Liver (tissue), 9 donors: Measurements from ENCODE around the gene RAB4B. TPM values are rescaled to one million over a fixed set of nuclear protein-coding genes. Genes with fewer than 3 reads are reported as not detected.

Experiments
- DNase-seq: peaks from one replicate; pipeline ENCODE4 v3.0.0-alpha.2; 2017; ENCODE audit warnings: low spot score
- H3K27ac ChIP-seq, 2 donors: one replicate each; pipeline ENCODE4 v1.7.0; 2013; ENCODE audit warnings: inconsistent platforms in 2 of 2, low read length in 2 of 2, control low read depth in 1 of 2, low read depth in 1 of 2, mild to moderate bottlenecking in 1 of 2
- H3K27me3 ChIP-seq, 4 donors: one replicate each; pipeline versions ENCODE4 v1.6.1 to v1.7.0; 2013; ENCODE audit warnings: low read length in 3 of 4, inconsistent platforms in 1 of 4, mild to moderate bottlenecking in 1 of 4, moderate library complexity in 1 of 4; ENCODE audit not compliant: control insufficient read depth in 4 of 4, insufficient read depth in 4 of 4
- H3K36me3 ChIP-seq, 4 donors: one replicate each; pipeline versions ENCODE4 v1.6.1 to v1.7.0; 2013; ENCODE audit warnings: low read length in 3 of 4, mild to moderate bottlenecking in 3 of 4, low read depth in 1 of 4, moderate library complexity in 1 of 4; ENCODE audit not compliant: control insufficient read depth in 4 of 4, insufficient read depth in 3 of 4
- H3K4me1 ChIP-seq, 4 donors: one replicate each; pipeline versions ENCODE4 v1.6.1 to v1.7.0; 2013; ENCODE audit warnings: low read length in 3 of 4, mild to moderate bottlenecking in 3 of 4, moderate library complexity in 1 of 4; ENCODE audit not compliant: control insufficient read depth in 4 of 4, insufficient read depth in 4 of 4
- H3K4me3 ChIP-seq, 3 donors: one replicate each; pipeline versions ENCODE4 v1.6.1 to v1.7.0; 2013; ENCODE audit warnings: low read length in 3 of 3, control low read depth in 1 of 3, low read depth in 1 of 3, mild to moderate bottlenecking in 1 of 3
- H3K9ac ChIP-seq, 2 donors: one replicate each; pipeline ENCODE4 v1.7.0; 2013; ENCODE audit warnings: low read length in 2 of 2, mild to moderate bottlenecking in 2 of 2, moderate library complexity in 2 of 2, control low read depth in 1 of 2, low read depth in 1 of 2
- H3K9me3 ChIP-seq, 4 donors: one replicate each; pipeline versions ENCODE4 v1.6.1 to v1.7.0; 2013; ENCODE audit warnings: low read length in 3 of 4; ENCODE audit not compliant: control insufficient read depth in 4 of 4
- EGR1 ChIP-seq, 2 donors: IDR thresholded peaks; 2 replicates each; pipeline ENCODE4 v1.6.1; 2016 to 2018; ENCODE audit warnings: antibody characterized with exemption in 2 of 2, low read depth in 2 of 2
- FOXA1 ChIP-seq: IDR thresholded peaks from 2 replicates; pipeline ENCODE4 v1.6.1; 2016; ENCODE audit warnings: antibody characterized with exemption
- GABPA ChIP-seq, 2 donors: IDR thresholded peaks in 1 of 2; conservative IDR thresholded peaks in 1 of 2; 2 replicates each; pipeline ENCODE4 v1.6.1; 2016; ENCODE audit warnings: antibody characterized with exemption in 2 of 2, mild to moderate bottlenecking in 1 of 2, moderate library complexity in 1 of 2
- HNF4G ChIP-seq: IDR thresholded peaks from 2 replicates; pipeline ENCODE4 v1.6.1; 2016; ENCODE audit warnings: antibody characterized with exemption
- NR2F2 ChIP-seq: IDR thresholded peaks from 2 replicates; pipeline ENCODE4 v1.6.1; 2016; ENCODE audit warnings: antibody characterized with exemption
- RAD21 ChIP-seq, 2 donors: IDR thresholded peaks; 2 replicates each; pipeline ENCODE4 v1.6.1; 2016; ENCODE audit warnings: antibody characterized with exemption in 2 of 2, mild to moderate bottlenecking in 2 of 2
- RXRA ChIP-seq, 2 donors: IDR thresholded peaks; 2 replicates each; pipeline ENCODE4 v1.6.1; 2017 to 2018; ENCODE audit warnings: antibody characterized with exemption in 2 of 2, mild to moderate bottlenecking in 1 of 2
- SP1 ChIP-seq: IDR thresholded peaks from 2 replicates; pipeline ENCODE4 v1.6.1; 2018; ENCODE audit warnings: antibody characterized with exemption, mild to moderate bottlenecking
- YY1 ChIP-seq: IDR thresholded peaks from 2 replicates; pipeline ENCODE4 v1.6.1; 2016; ENCODE audit warnings: antibody characterized with exemption, mild to moderate bottlenecking
- whole genome bisulfite sequencing: extraction: QIAGEN DNeasy Blood & Tissue Kit; methylation state at CpG from one replicate; pipeline ENCODE4 v1.1.7; 2013; 5-methylcytosine and 5-hydroxymethylcytosine counted together
- polyA plus RNA-seq, 2 donors: library from polyadenylated mRNA; stranded (reverse) in 1 of 2; unstranded in 1 of 2; fragments of 200-250 nt in 1 of 2; fragments of >200 nt in 1 of 2; fragmentation: Nextera tagmentation in 1 of 2; extraction: Ambion mirVana in 1 of 2; gene quantifications; one replicate each; pipeline versions ENCODE4 v1.2.1 to v1.2.3, GENCODE V29; 2013 to 2015
- total RNA-seq, 2 donors: library from RNA; depleted of rRNA; stranded (reverse); fragments of >200 nt; gene quantifications; one replicate each; pipeline ENCODE4 v1.2.3, GENCODE V29; 2014
- TF ChIP-seq, protein P1 (sequence below): IDR thresholded peaks from 2 replicates; pipeline ENCODE4 v1.6.1; 2016; ENCODE audit warnings: antibody characterized with exemption
- TF ChIP-seq, protein P2 (sequence below): IDR thresholded peaks from 2 replicates; pipeline ENCODE4 v1.6.1; 2016; ENCODE audit warnings: antibody characterized with exemption
- TF ChIP-seq, protein P3 (sequence below): fragments of 150-350 bp; IDR thresholded peaks from 2 replicates; pipeline ENCODE4 v1.5.1; 2017; ENCODE audit warnings: improper control_type of control experiment, low read depth, low read length; ENCODE audit not compliant: missing input control
- TF ChIP-seq, protein P4 (sequence below): IDR thresholded peaks from 2 replicates; pipeline ENCODE4 v1.6.1; 2016; ENCODE audit warnings: antibody characterized with exemption, mild to moderate bottlenecking
- TF ChIP-seq, protein P5 (sequence below): IDR thresholded peaks from 2 replicates; pipeline ENCODE4 v1.6.1; 2016; ENCODE audit warnings: antibody characterized with exemption
- donor health status: healthy.
- donor health status: healthy.
- donor health status: healthy.
- donor health status: healthy.
- donor health status: healthy.

RAB4B gene
- total and polyA plus RNA-seq, 4 donors = 5.5 to 16.9 (median 12.9) TPM

DNA sequence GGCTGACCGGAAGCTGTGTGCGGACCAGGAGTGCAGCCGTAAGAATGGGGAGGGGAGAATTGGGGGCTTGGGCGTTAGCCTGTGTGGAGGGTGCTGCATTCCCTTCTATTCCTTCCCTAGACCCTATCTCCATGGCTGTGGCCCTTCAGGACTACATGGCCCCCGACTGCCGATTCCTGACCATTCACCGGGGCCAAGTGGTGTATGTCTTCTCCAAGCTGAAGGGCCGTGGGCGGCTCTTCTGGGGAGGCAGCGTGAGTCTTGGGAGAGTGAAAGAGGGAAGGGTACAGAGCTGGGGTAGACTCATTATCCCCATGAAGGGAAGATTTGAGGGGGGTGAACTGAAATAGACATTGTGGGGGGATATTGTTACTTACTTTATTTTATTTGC, 2.4 kb upstream of the RAB4B start:
- no peaks in the 10 kb centered on the region for H3K27me3 ChIP-seq
- H3K4me3 ChIP-seq = no peak overlapping the region
- no peak overlapping the region for H3K27ac ChIP-seq
- DNase-seq = no peak
- TF ChIP-seq SP1 = no peak
- 96% methylated on average over 10 of the region's 10 CpGs for WGBS
- H3K9ac ChIP-seq = no peak overlapping the region
- peaks cover 0 to 19% (median 13%) of the 10 kb centered on the region in 4 donors for H3K4me1 ChIP-seq
- no peaks in the 10 kb centered on the region for H3K36me3 ChIP-seq
- no peaks in the 10 kb centered on the region for H3K9me3 ChIP-seq

DNA sequence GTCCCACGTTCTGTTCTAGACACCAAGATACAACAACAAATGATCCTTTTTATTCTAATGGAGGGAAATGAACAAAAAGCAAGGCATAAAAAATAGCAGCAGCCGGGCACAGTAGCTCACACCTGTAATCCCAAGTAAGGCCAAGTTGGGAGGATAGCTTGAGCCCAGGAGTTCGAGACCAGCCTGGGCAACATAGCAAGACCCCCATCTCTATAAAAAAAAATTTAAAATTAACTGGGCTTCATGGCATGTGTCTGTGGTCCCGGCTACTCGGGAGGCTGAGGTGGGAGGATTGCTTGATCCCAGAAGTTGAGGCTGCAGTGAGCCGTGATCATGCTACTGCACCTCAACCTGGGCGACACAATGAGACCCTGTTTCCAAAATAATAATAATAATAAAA, 1.7 kb upstream of the RAB4B start:
- TF ChIP-seq, protein P1, sequence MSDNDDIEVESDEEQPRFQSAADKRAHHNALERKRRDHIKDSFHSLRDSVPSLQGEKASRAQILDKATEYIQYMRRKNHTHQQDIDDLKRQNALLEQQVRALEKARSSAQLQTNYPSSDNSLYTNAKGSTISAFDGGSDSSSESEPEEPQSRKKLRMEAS = no peak
- no peak for TF ChIP-seq NR2F2
- TF ChIP-seq YY1 = no peak
- TF ChIP-seq EGR1 (IDR thresholded peaks at IDR 0.05; ENCODE audit: low read depth in 2 of 2) = no peak
- H3K27ac ChIP-seq = no peak overlapping the region
- no peaks in the 10 kb centered on the region for H3K36me3 ChIP-seq
- H3K27me3 ChIP-seq = no peaks in the 10 kb centered on the region
- H3K9ac ChIP-seq = no peak overlapping the region
- H3K4me3 ChIP-seq = no peak overlapping the region
- DNase-seq = no peak
- peaks cover 0 to 19% (median 13%) of the 10 kb centered on the region in 4 donors for H3K4me1 ChIP-seq
- WGBS = 85% methylated on average over 7 of the region's 7 CpGs
- H3K9me3 ChIP-seq = no peaks in the 10 kb centered on the region

DNA sequence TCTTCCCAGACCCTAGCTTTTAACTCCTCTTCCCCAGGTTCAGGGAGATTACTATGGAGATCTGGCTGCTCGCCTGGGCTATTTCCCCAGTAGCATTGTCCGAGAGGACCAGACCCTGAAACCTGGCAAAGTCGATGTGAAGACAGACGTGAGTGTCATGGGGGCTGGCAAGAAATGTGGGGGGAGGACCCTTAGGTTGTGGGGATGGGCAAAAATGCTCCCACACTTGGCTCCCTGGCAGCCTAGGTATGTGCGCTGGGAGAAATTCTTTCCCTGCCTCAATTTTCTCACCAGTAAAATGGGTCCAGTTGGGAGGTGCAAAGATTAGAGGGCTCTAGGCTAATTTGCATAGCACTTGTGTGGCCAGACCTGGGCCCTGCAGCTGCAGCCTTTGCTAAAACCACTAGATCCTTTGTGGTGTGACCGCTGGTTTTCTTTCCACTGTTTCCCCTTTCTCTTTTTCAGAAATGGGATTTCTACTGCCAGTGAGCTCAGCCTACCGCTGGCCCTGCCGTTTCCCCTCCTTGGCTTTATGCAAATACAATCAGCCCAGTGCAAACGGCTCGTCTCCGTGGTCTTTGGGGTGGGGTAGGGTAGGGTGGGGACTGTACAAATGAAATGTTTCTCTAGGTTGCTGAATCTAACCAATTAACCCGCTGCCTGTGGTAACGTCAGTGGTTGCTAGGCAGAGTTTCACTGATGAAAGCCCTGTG, 959 bp upstream of the RAB4B start:
- Histone ChIP-seq H3K4me1 (peaks cover 0 to 19% (median 13%) of the 10 kb centered on the region in 4 donors), H3K9me3 (no peaks in the 10 kb centered on the region), H3K27me3 (no peaks in the 10 kb centered on the region), H3K4me3 (peak overlapping the region; percentile 52 to 67 (median 65)), H3K9ac (peak overlapping the region; percentile 48 to 55), H3K36me3 (peaks cover 0 to 2% (median 0%) of the 10 kb centered on the region in 4 donors), H3K27ac (peak overlapping the region; percentile 84 to 92)
- DNase-seq = peak; percentile 91
- TF ChIP-seq RXRA (IDR thresholded peaks at IDR 0.05) (peak in 1 of 2 donors; percentile 1), YY1 (no peak)
- 22% methylated on average over 13 of the region's 13 CpGs for WGBS

DNA sequence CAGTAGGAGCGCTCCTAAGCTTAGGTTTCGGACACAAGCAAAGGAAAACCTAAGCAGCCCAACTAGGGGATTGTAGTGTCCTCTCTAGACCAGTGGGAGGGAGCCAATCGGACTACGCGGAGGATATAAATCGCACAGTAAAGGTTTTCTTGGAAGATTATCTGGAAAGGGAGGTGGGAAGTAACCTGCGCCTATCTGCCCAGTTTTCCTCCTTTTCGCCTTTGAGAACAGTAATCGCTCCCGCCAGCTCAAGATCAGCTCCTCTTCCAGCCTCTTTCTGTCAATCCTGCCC, 456 bp upstream of the RAB4B start:
- H3K9ac ChIP-seq = peak overlapping the region; percentile 48 to 64
- peak overlapping the region; percentile 52 to 67 (median 65) for H3K4me3 ChIP-seq
- H3K27me3 ChIP-seq = no peaks in the 10 kb centered on the region
- peaks cover 0 to 19% (median 13%) of the 10 kb centered on the region in 4 donors for H3K4me1 ChIP-seq
- peaks cover 0 to 3% (median 1%) of the 10 kb centered on the region in 4 donors for H3K36me3 ChIP-seq
- DNase-seq = no peak
- H3K9me3 ChIP-seq = no peaks in the 10 kb centered on the region
- H3K27ac ChIP-seq = peak overlapping the region; percentile 84 to 92
- under 1% methylated on average over 10 of the region's 10 CpGs for WGBS
- TF ChIP-seq, protein P1 = no peak
- TF ChIP-seq, protein P2, sequence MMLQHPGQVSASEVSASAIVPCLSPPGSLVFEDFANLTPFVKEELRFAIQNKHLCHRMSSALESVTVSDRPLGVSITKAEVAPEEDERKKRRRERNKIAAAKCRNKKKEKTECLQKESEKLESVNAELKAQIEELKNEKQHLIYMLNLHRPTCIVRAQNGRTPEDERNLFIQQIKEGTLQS = no peak
- no peak for TF ChIP-seq SP1
- TF ChIP-seq, protein P3, sequence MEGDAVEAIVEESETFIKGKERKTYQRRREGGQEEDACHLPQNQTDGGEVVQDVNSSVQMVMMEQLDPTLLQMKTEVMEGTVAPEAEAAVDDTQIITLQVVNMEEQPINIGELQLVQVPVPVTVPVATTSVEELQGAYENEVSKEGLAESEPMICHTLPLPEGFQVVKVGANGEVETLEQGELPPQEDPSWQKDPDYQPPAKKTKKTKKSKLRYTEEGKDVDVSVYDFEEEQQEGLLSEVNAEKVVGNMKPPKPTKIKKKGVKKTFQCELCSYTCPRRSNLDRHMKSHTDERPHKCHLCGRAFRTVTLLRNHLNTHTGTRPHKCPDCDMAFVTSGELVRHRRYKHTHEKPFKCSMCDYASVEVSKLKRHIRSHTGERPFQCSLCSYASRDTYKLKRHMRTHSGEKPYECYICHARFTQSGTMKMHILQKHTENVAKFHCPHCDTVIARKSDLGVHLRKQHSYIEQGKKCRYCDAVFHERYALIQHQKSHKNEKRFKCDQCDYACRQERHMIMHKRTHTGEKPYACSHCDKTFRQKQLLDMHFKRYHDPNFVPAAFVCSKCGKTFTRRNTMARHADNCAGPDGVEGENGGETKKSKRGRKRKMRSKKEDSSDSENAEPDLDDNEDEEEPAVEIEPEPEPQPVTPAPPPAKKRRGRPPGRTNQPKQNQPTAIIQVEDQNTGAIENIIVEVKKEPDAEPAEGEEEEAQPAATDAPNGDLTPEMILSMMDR = no peak
- TF ChIP-seq RXRA (IDR thresholded peaks at IDR 0.05) = no peak
- no peak for TF ChIP-seq RAD21 (IDR thresholded peaks at IDR 0.05)
- TF ChIP-seq FOXA1 = no peak
- TF ChIP-seq, protein P4, sequence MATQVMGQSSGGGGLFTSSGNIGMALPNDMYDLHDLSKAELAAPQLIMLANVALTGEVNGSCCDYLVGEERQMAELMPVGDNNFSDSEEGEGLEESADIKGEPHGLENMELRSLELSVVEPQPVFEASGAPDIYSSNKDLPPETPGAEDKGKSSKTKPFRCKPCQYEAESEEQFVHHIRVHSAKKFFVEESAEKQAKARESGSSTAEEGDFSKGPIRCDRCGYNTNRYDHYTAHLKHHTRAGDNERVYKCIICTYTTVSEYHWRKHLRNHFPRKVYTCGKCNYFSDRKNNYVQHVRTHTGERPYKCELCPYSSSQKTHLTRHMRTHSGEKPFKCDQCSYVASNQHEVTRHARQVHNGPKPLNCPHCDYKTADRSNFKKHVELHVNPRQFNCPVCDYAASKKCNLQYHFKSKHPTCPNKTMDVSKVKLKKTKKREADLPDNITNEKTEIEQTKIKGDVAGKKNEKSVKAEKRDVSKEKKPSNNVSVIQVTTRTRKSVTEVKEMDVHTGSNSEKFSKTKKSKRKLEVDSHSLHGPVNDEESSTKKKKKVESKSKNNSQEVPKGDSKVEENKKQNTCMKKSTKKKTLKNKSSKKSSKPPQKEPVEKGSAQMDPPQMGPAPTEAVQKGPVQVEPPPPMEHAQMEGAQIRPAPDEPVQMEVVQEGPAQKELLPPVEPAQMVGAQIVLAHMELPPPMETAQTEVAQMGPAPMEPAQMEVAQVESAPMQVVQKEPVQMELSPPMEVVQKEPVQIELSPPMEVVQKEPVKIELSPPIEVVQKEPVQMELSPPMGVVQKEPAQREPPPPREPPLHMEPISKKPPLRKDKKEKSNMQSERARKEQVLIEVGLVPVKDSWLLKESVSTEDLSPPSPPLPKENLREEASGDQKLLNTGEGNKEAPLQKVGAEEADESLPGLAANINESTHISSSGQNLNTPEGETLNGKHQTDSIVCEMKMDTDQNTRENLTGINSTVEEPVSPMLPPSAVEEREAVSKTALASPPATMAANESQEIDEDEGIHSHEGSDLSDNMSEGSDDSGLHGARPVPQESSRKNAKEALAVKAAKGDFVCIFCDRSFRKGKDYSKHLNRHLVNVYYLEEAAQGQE = no peak
- no peak for TF ChIP-seq EGR1 (IDR thresholded peaks at IDR 0.05; ENCODE audit: low read depth in 2 of 2)
- no peak for TF ChIP-seq NR2F2
- no peak for TF ChIP-seq GABPA (IDR thresholded peaks at IDR 0.05 in 1 of 2, conservative IDR thresholded peaks at IDR 0.05 in 1 of 2)
- no peak for TF ChIP-seq HNF4G
- TF ChIP-seq, protein P5, sequence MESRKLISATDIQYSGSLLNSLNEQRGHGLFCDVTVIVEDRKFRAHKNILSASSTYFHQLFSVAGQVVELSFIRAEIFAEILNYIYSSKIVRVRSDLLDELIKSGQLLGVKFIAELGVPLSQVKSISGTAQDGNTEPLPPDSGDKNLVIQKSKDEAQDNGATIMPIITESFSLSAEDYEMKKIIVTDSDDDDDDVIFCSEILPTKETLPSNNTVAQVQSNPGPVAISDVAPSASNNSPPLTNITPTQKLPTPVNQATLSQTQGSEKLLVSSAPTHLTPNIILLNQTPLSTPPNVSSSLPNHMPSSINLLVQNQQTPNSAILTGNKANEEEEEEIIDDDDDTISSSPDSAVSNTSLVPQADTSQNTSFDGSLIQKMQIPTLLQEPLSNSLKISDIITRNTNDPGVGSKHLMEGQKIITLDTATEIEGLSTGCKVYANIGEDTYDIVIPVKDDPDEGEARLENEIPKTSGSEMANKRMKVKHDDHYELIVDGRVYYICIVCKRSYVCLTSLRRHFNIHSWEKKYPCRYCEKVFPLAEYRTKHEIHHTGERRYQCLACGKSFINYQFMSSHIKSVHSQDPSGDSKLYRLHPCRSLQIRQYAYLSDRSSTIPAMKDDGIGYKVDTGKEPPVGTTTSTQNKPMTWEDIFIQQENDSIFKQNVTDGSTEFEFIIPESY = no peak
